ENCODE measurements around the gene MALRD1.

MALRD1 gene

DNA sequence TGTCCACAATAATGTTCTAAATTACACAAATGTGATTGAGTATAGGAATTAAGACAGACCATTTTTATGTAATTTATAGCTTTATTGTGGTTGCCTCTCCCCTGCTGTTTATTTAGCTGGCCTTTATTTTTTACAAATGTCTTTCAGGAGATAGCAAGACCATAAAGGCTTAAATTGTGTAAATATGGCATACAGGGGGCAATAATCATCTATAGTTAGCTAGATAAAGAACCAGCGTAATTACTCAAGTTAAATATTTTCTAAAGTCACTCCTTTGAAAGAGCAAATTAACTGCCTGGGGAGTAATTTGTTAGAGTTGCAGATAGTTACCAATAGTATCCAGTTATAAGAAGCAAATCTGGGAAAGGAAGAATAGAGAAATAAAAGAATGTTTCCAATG lies at the start of gene MALRD1:
TSS of gene MALRD1 (plus strand) at position 313 of the 400 bp plus-strand sequence. CDS start 138 bp downstream, outside the sequence.
- TF ChIP-seq GATA1 (IDR thresholded peaks at IDR 0.05; ENCODE audit: low read depth, low read length) = no peak
- no peak for TF ChIP-seq POLR2A (IDR thresholded peaks at IDR 0.05; ENCODE audit: low read length)
- DNase-seq = no peak

- DNase-seq = no peak
- no peak for TF ChIP-seq GATA1 (IDR thresholded peaks at IDR 0.05; ENCODE audit: low read depth, low read length)
- no peak for TF ChIP-seq POLR2A (IDR thresholded peaks at IDR 0.05; ENCODE audit: low read length)
Measured at GRCh38 chr10:19003341-19003740, 45.3 kb upstream of the MALRD1 start.

DNA sequence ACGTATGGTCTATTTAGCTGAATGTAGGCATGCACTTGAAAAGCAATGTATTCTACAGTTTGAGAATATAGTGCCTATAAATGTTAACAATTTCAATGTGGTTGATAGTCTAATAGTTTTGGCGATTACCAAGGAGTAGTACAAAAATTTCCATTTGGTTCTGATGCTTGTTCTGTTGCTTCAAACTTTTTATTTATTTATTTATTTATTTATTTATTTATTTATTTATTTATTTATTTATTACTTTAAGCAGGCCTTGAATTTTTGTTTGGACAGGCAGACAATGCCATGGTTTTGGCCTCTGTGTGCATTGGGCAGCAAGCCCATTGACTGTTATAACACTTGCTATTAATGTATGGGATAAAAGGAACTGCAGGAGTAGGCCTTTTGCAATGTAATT lies 36.5 kb upstream of the MALRD1 start:
- TF ChIP-seq POLR2A (IDR thresholded peaks at IDR 0.05; ENCODE audit: low read length) (no peak), GATA1 (IDR thresholded peaks at IDR 0.05; ENCODE audit: low read depth, low read length) (no peak)
- DNase-seq = no peak

GRCh38 chr10:19014034-19014433 lies 34.6 kb upstream of the MALRD1 start:
- no peak for TF ChIP-seq GATA1 (IDR thresholded peaks at IDR 0.05; ENCODE audit: low read depth, low read length)
- no peak for TF ChIP-seq POLR2A (IDR thresholded peaks at IDR 0.05; ENCODE audit: low read length)
- DNase-seq = no peak

GRCh38 chr10:19014498-19014897 lies 34.1 kb upstream of the MALRD1 start:
- TF ChIP-seq POLR2A (IDR thresholded peaks at IDR 0.05; ENCODE audit: low read length) (no peak), GATA1 (IDR thresholded peaks at IDR 0.05; ENCODE audit: low read depth, low read length) (no peak)
- DNase-seq = no peak

DNA sequence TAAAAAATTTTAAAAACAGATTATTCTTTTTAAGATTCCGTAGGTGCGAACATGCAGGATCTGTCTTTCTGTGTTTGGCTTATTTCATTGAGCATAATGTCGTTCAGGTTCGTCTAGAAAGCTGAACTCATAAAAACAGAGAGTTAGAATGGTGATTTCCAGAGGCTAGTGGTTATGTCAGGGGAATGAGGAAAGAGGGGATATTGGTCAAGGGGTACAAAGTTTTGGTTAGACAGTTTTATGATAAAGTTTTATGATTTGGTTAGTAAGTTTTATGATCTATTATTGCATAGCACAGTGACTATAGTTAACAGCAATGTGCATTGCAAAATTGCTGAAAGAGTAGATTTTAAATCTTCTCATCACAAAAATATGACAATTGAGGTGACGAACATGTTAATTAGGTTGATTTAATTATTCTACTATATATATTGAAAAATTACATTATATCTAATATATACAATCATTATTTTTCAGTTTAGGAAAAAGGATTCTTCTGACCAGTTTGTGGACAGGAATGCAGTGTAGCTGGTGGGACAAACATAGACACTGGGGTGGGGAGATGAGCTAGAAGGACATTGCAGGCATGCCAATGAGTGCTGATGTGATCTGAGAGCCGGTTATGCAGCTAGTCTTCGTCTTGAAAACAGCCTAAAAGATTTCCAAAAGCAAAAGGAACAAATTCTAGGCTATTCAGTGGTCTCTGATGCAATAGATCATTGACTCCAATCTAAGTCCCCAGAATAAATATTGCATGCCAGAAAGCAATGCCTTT lies 31.3 kb upstream of the MALRD1 start:
- no peak for DNase-seq
- no peak for TF ChIP-seq POLR2A (IDR thresholded peaks at IDR 0.05; ENCODE audit: low read length)
- TF ChIP-seq GATA1 (IDR thresholded peaks at IDR 0.05; ENCODE audit: low read depth, low read length) = no peak

DNA sequence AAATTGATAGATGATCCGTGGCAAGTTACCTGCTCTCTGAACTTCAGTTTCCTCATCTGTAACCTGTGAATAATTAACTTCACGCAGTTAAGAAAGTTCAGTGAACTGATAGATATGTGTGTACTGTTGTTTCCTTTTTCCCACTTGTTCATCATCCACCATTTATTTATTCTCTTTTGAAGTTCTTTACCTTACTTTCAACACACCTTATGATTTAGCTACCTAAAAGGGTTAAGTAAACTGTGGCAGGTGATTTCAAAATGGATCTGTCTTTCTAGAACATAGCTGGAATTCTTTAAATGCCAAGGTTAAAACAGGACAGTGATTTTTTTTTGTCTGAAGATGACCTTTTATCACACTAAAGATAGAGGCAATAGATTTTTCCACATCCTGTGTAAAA lies 27.4 kb upstream of the MALRD1 start:
- TF ChIP-seq GATA1 (IDR thresholded peaks at IDR 0.05; ENCODE audit: low read depth, low read length) (no peak), POLR2A (IDR thresholded peaks at IDR 0.05; ENCODE audit: low read length) (no peak)
- DNase-seq = no peak

GRCh38 chr10:19024611-19025010 lies 24.0 kb upstream of the MALRD1 start:
- TF ChIP-seq POLR2A (IDR thresholded peaks at IDR 0.05; ENCODE audit: low read length) (no peak), GATA1 (IDR thresholded peaks at IDR 0.05; ENCODE audit: low read depth, low read length) (no peak)

GRCh38 chr10:19031763-19032162 lies 16.8 kb upstream of the MALRD1 start:
- TF ChIP-seq POLR2A (IDR thresholded peaks at IDR 0.05; ENCODE audit: low read length) (no peak), GATA1 (IDR thresholded peaks at IDR 0.05; ENCODE audit: low read depth, low read length) (no peak)
- no peak for DNase-seq

More at GRCh38 chr10:19024611-19025010, 24.0 kb upstream of the MALRD1 start:
- DNase-seq = no peak

DNA sequence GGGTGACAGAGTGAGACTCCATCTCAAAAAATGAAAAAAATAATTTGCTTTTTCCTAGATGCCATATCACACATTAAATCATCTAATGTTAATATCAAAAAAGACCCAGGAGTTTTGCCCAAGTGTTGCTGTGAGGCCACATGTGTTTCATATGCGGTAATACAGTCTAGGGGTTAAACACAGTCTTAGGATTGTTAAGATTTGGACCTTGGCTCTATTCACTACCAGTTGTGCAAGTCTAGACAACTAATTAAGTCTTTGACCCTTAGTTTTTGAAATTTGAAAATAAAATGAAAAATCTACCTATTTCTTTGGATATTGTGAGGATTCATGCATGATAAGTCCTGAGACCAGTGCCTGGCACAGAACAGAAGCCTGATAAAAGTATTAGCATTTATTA lies 14.9 kb upstream of the MALRD1 start:
- DNase-seq = no peak
- TF ChIP-seq GATA1 (IDR thresholded peaks at IDR 0.05; ENCODE audit: low read depth, low read length) (no peak), POLR2A (IDR thresholded peaks at IDR 0.05; ENCODE audit: low read length) (no peak)

- TF ChIP-seq POLR2A (IDR thresholded peaks at IDR 0.05; ENCODE audit: low read length) (no peak), GATA1 (IDR thresholded peaks at IDR 0.05; ENCODE audit: low read depth, low read length) (no peak)
- no peak for DNase-seq
Measured at GRCh38 chr10:19041171-19041570, 7.4 kb upstream of the MALRD1 start.

GRCh38 chr10:19043431-19043830 lies 5.2 kb upstream of the MALRD1 start:
- TF ChIP-seq GATA1 (IDR thresholded peaks at IDR 0.05; ENCODE audit: low read depth, low read length) (no peak), POLR2A (IDR thresholded peaks at IDR 0.05; ENCODE audit: low read length) (no peak)
- DNase-seq = no peak

GRCh38 chr10:19046679-19047078 lies 1.9 kb upstream of the MALRD1 start:
- TF ChIP-seq GATA1 (IDR thresholded peaks at IDR 0.05; ENCODE audit: low read depth, low read length) (no peak), POLR2A (IDR thresholded peaks at IDR 0.05; ENCODE audit: low read length) (no peak)

DNA sequence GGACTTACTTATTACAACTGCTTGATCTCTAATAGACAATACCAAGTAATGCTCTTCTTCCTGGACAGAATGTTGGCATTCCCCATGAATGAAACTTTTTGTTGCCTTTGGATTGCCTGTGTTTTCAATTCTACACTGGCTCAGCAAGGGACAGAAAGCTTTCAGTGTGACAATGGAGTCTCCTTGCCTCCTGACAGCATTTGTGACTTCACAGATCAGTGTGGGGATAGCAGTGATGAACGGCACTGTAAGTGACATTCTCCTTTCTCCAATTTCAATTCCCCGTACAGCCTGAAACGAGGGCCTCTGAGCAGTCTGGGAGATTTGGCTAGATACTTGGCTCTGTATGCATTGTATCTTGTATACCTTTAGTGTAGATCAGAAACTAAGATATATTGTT lies 290 bp downstream of the MALRD1 start:
- TF ChIP-seq POLR2A (IDR thresholded peaks at IDR 0.05; ENCODE audit: low read length) = no peak
- no peak for TF ChIP-seq GATA1 (IDR thresholded peaks at IDR 0.05; ENCODE audit: low read depth, low read length)
- no peak for DNase-seq

More at GRCh38 chr10:19046679-19047078, 1.9 kb upstream of the MALRD1 start:
- no peak for DNase-seq

DNA sequence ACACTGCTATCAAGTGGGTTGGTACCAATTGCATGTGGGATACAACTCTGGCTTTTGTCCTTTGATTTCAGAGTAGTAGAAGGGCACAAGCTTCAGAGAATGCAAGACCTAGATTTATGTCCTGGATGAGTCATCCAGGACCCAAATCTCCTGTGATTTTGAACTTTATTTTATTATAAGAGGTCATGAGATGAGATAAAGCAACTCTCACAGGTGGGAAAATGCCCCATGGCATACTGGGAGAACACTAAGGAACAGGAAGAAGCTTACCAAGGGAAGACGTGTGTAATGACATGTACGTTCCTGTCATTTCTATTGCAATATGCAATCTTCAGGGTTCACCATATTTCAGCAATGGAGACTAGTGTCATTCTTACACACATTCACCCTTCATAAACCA lies 966 bp downstream of the MALRD1 start:
- no peak for TF ChIP-seq GATA1 (IDR thresholded peaks at IDR 0.05; ENCODE audit: low read depth, low read length)
- TF ChIP-seq POLR2A (IDR thresholded peaks at IDR 0.05; ENCODE audit: low read length) = no peak
- no peak for DNase-seq

Measured in erythroblast (primary cell).